ENCODE measurements around the gene GRHPR.

Gene GRHPR

GRCh38 chr9:37486256-37486615 is 63.7 kb downstream of the GRHPR start:
- DNase-seq = no peak
